Endothelial cell of umbilical vein (primary cell): ENCODE results near the gene MAP3K13. TPM values are rescaled to one million over a fixed set of nuclear protein-coding genes. Genes with fewer than 3 reads are reported as not detected.

Experiments
- BruUV-seq: library from RNA; stranded (reverse); fragments of 400-500 nt; replicated peaks from 2 replicates; lab custom pipeline; 2021; lab: Mats Ljungman, UMichigan
- CTCF ChIA-PET: fragments of 300-600, 350-600 bp; sonication (Branson Sonifier 250); formaldehyde crosslinking; loops from one replicate; lab custom pipeline; 2021; ENCODE audit warnings: antibody characterized with exemption, inconsistent platforms; lab: Charles Lee
- POLR2A ChIA-PET: fragments of 300-600, 350-600 bp; sonication (Branson Sonifier 250); formaldehyde crosslinking; loops from one replicate; lab custom pipeline; 2021; ENCODE audit warnings: antibody characterized with exemption, inconsistent platforms; lab: Charles Lee
- DNase-seq: peaks from one replicate; pipeline ENCODE4 v3.0.0-alpha.2; 2011; ENCODE audit warnings: low read depth, low spot score
- FAIRE-seq: peaks from 2 replicates; lab custom pipeline; 2011; peaks lifted over from hg19 to GRCh38; lab: Jason Lieb, UNC
- H2AFZ ChIP-seq: 2 replicates; pipeline ENCODE4 v1.6.0; 2012; ENCODE audit warnings: low read depth, low read length, control low read depth, inconsistent platforms
- H3K27ac ChIP-seq: 2 replicates; pipeline ENCODE4 v1.5.1; 2011; ENCODE audit warnings: low read depth, mild to moderate bottlenecking, control low read depth, low read length, moderate library complexity; ENCODE audit not compliant: insufficient read depth
- H3K27me3 ChIP-seq, 2 experiments: 2 replicates each; pipeline versions ENCODE4 v1.6.0 to v1.6.1; 2011; ENCODE audit warnings: low read length in 2 of 2, mixed read lengths in 1 of 2; ENCODE audit not compliant: control insufficient read depth in 2 of 2, insufficient read depth in 2 of 2
- H3K36me3 ChIP-seq, 2 experiments: 2 replicates in 1 of 2; 3 replicates in 1 of 2; pipeline ENCODE4 v1.5.1; 2011; ENCODE audit warnings: low read length in 2 of 2, mild to moderate bottlenecking in 1 of 2, moderate library complexity in 1 of 2; ENCODE audit not compliant: control insufficient read depth in 2 of 2, insufficient read depth in 2 of 2; ENCODE audit errors: extremely low read depth in 1 of 2
- H3K4me1 ChIP-seq: 3 replicates; pipeline ENCODE4 v1.5.1; 2011; ENCODE audit warnings: mild to moderate bottlenecking, low read length; ENCODE audit not compliant: control insufficient read depth, insufficient read depth; ENCODE audit errors: extremely low read depth
- H3K4me2 ChIP-seq: 2 replicates; pipeline ENCODE4 v1.6.1; 2011; ENCODE audit warnings: low read length, control low read depth, mixed read lengths; ENCODE audit not compliant: insufficient read depth
- H3K4me3 ChIP-seq, 3 experiments: fragments of 200-600 bp in 1 of 3; sonication (generic), shearing (Covaris generic) in 1 of 3; replicated peaks in 1 of 3; 2 replicates each; pipeline ENCODE4 v1.5.1; 2011 to 2016; ENCODE audit warnings: control low read depth in 3 of 3, low read length in 3 of 3, mild to moderate bottlenecking in 2 of 3, inconsistent platforms in 1 of 3, low read depth in 1 of 3, moderate library complexity in 1 of 3; ENCODE audit not compliant: insufficient read depth in 1 of 3
- H3K79me2 ChIP-seq: 2 replicates; pipeline ENCODE4 v1.6.0; 2012; ENCODE audit warnings: low read length, inconsistent platforms; ENCODE audit not compliant: control insufficient read depth, insufficient read depth
- H3K9ac ChIP-seq: replicated peaks from 2 replicates; pipeline ENCODE3; 2011; ENCODE audit warnings: low read length, control low read depth; ENCODE audit not compliant: insufficient read depth; ENCODE audit errors: extremely low read depth
- H3K9me1 ChIP-seq: replicated peaks from 3 replicates; pipeline ENCODE4 v1.6.0; 2011; ENCODE audit warnings: mild to moderate bottlenecking, low read length; ENCODE audit not compliant: control insufficient read depth, insufficient read depth; ENCODE audit errors: extremely low read depth
- H3K9me3 ChIP-seq: replicated peaks from 2 replicates; pipeline ENCODE4 v1.5.1; 2012; ENCODE audit warnings: low read length, inconsistent platforms; ENCODE audit not compliant: control insufficient read depth, insufficient read depth
- H4K20me1 ChIP-seq: replicated peaks from 2 replicates; pipeline ENCODE3; 2011; ENCODE audit warnings: mild to moderate bottlenecking, low read length; ENCODE audit not compliant: control insufficient read depth, insufficient read depth; ENCODE audit errors: extremely low read depth
- EZH2 ChIP-seq: IDR thresholded peaks from 2 replicates; pipeline ENCODE4 v1.6.1; 2012; ENCODE audit warnings: borderline replicate concordance, low read depth, mild to moderate bottlenecking, moderate library complexity, low read length, inconsistent platforms; ENCODE audit not compliant: severe bottlenecking
- FOS ChIP-seq: IDR thresholded peaks from 2 replicates; pipeline ENCODE4 v1.6.1; 2011; ENCODE audit warnings: mild to moderate bottlenecking, low read length, moderate library complexity, borderline replicate concordance; ENCODE audit not compliant: insufficient read depth
- GATA2 ChIP-seq: IDR thresholded peaks from 2 replicates; pipeline ENCODE4 v1.7.0; 2011; ENCODE audit warnings: low read depth, mild to moderate bottlenecking, moderate library complexity, mixed read lengths, low read length; ENCODE audit not compliant: insufficient read length, insufficient read depth
- JUN ChIP-seq: IDR thresholded peaks from 2 replicates; pipeline ENCODE4 v1.6.1; 2011; ENCODE audit warnings: borderline replicate concordance, low read depth; ENCODE audit not compliant: insufficient read length, insufficient read depth
- MYC ChIP-seq: IDR thresholded peaks from one replicate; pipeline ENCODE4 v1.6.1; 2011; ENCODE audit warnings: mild to moderate bottlenecking, low read depth, low read length
- POLR2A ChIP-seq: IDR thresholded peaks from 2 replicates; pipeline ENCODE4 v1.6.1; 2012; ENCODE audit warnings: low read depth, mild to moderate bottlenecking, control low read depth, low read length
- POLR2AphosphoS5 ChIP-seq: IDR thresholded peaks from 2 replicates; pipeline ENCODE4 v1.6.1; 2012; ENCODE audit warnings: low read depth, mild to moderate bottlenecking, control low read depth, low read length, moderate library complexity; ENCODE audit not compliant: insufficient read depth
- dilution Hi-C: fragments of 300-500 bp; cut with MboI; formaldehyde crosslinking; loops from one replicate; pipeline ENCODE4 v1.15.0; 2019; ENCODE audit warnings: low sequenced_read_pairs; ENCODE audit not compliant: extremely low pct_ligation_motif_present
- intact Hi-C: fragments of 100-400 bp; cut with micrococcal nuclease; formaldehyde crosslinking; loops from one replicate; pipeline ENCODE4 v1.10.0; 2022
- polyA plus RNA-seq, 4 experiments: library from polyadenylated mRNA; depleted of rRNA in 3 of 4; stranded (reverse) in 3 of 4; unstranded in 1 of 4; fragments of >200 nt; gene quantifications; 2 replicates each; pipeline versions ENCODE4 v1.2.1 to v1.2.3, GENCODE V29; 2011 to 2012; ENCODE audit warnings: missing spikeins in 1 of 4
- total RNA-seq: library from RNA; stranded (reverse); gene quantifications from 2 replicates; pipeline ENCODE4 v1.2.3, GENCODE V29; 2021
- TF ChIP-seq, protein P1 (sequence below): IDR thresholded peaks from 2 replicates; pipeline ENCODE4 v1.6.1; 2011; ENCODE audit not compliant: insufficient read depth, insufficient read length
- TF ChIP-seq, protein P2 (sequence below), 2 donors: IDR thresholded peaks; 1 replicate in 1 of 2; 2 replicates in 1 of 2; pipeline ENCODE4 v1.5.1; 2011; ENCODE audit warnings: low read length in 2 of 2, mild to moderate bottlenecking in 2 of 2, moderate library complexity in 2 of 2, control low read depth in 1 of 2, inconsistent platforms in 1 of 2, low read depth in 1 of 2; ENCODE audit not compliant: insufficient read depth in 1 of 2; ENCODE audit errors: extremely low read depth in 1 of 2

Gene MAP3K13
- total and polyA plus RNA-seq, 2 donors (not counting 3 experiments of a cell fraction or from before 2014, with no cell fraction given), result 6.2 to 15.4 TPM

DNA sequence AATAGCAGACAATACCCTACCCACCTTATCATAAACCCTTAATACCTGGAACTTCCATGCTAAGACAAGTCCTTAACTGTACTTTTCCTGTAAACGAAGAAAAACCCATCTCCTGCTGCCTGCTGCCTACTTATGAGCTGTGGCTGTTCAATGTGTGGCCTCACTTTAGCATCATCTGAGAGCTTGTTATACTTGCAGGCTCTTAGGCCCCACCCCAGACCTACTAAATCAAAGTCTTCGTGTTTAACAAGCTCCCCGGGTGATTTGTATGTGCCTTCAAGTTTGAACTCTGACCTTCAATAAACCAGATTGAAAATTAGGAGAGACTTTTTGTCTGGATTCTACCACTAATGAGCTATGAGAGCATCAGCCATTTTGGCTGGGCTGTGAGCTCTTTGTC, 106.6 kb downstream of the MAP3K13 start:
- H3K4me2 ChIP-seq, result no peak overlapping the region
- dilution Hi-C loops, result no loop called here

More for the DNA sequence above, 106.6 kb downstream of the MAP3K13 start:
- H3K27ac ChIP-seq, result no peak overlapping the region
- no peaks in the 10 kb centered on the region for H3K9me3 ChIP-seq
- BruUV-seq, result no TSS peak
- no peaks in the 10 kb centered on the region for H3K9me1 ChIP-seq
- no peak for FAIRE-seq
- H3K27me3 ChIP-seq, result no peaks in the 10 kb centered on the region
- no peaks in the 10 kb centered on the region for H3K36me3 ChIP-seq
- no peak for DNase-seq
- TF ChIP-seq, protein P1, sequence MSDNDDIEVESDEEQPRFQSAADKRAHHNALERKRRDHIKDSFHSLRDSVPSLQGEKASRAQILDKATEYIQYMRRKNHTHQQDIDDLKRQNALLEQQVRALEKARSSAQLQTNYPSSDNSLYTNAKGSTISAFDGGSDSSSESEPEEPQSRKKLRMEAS, result no peak
- TF ChIP-seq, protein P2, sequence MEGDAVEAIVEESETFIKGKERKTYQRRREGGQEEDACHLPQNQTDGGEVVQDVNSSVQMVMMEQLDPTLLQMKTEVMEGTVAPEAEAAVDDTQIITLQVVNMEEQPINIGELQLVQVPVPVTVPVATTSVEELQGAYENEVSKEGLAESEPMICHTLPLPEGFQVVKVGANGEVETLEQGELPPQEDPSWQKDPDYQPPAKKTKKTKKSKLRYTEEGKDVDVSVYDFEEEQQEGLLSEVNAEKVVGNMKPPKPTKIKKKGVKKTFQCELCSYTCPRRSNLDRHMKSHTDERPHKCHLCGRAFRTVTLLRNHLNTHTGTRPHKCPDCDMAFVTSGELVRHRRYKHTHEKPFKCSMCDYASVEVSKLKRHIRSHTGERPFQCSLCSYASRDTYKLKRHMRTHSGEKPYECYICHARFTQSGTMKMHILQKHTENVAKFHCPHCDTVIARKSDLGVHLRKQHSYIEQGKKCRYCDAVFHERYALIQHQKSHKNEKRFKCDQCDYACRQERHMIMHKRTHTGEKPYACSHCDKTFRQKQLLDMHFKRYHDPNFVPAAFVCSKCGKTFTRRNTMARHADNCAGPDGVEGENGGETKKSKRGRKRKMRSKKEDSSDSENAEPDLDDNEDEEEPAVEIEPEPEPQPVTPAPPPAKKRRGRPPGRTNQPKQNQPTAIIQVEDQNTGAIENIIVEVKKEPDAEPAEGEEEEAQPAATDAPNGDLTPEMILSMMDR (IDR thresholded peaks at IDR 0.05; ENCODE audit: extremely low read depth in 1 of 2, insufficient read depth in 1 of 2, low read depth in 1 of 2, low read length in 2 of 2), result no peak
- TF ChIP-seq FOS, result no peak
- no peak for TF ChIP-seq POLR2AphosphoS5
- TF ChIP-seq POLR2A, result no peak
- TF ChIP-seq JUN, result no peak
- no peak for TF ChIP-seq GATA2
- no peak for TF ChIP-seq EZH2
- no peak for TF ChIP-seq MYC
- ChIA-PET CTCF (interaction anchor here (0.7 to 1.8 kb wide), 4 partner anchors 9 to 90 kb away, joined by 3 to 14 read pairs (median 4); no protein-coding TSS in a partner anchor), POLR2A (no interaction called here)
- H2AFZ ChIP-seq, result no peak overlapping the region
- no peak overlapping the region for H3K4me3 ChIP-seq
- H4K20me1 ChIP-seq, result no peaks in the 10 kb centered on the region
- H3K9ac ChIP-seq, result no peak overlapping the region
- H3K79me2 ChIP-seq, result no peaks in the 10 kb centered on the region
- intact Hi-C loops, result no loop called here
- H3K4me1 ChIP-seq, result no peaks in the 10 kb centered on the region
